Liver (tissue), 9 donors: ENCODE results near the gene GRAP. TPM values are rescaled to one million over a fixed set of nuclear protein-coding genes. Genes with fewer than 3 reads are reported as not detected.

Experiments used
- DNase-seq: peaks from one replicate; pipeline ENCODE4 v3.0.0-alpha.2; 2017; ENCODE audit warnings: low spot score
- H3K27ac ChIP-seq, 2 donors: one replicate each; pipeline ENCODE4 v1.7.0; 2013; ENCODE audit warnings: inconsistent platforms in 2 of 2, low read length in 2 of 2, control low read depth in 1 of 2, low read depth in 1 of 2, mild to moderate bottlenecking in 1 of 2
- H3K27me3 ChIP-seq, 4 donors: one replicate each; pipeline versions ENCODE4 v1.6.1 to v1.7.0; 2013; ENCODE audit warnings: low read length in 3 of 4, inconsistent platforms in 1 of 4, mild to moderate bottlenecking in 1 of 4, moderate library complexity in 1 of 4; ENCODE audit not compliant: control insufficient read depth in 4 of 4, insufficient read depth in 4 of 4
- H3K36me3 ChIP-seq, 4 donors: one replicate each; pipeline versions ENCODE4 v1.6.1 to v1.7.0; 2013; ENCODE audit warnings: low read length in 3 of 4, mild to moderate bottlenecking in 3 of 4, low read depth in 1 of 4, moderate library complexity in 1 of 4; ENCODE audit not compliant: control insufficient read depth in 4 of 4, insufficient read depth in 3 of 4
- H3K4me1 ChIP-seq, 4 donors: one replicate each; pipeline versions ENCODE4 v1.6.1 to v1.7.0; 2013; ENCODE audit warnings: low read length in 3 of 4, mild to moderate bottlenecking in 3 of 4, moderate library complexity in 1 of 4; ENCODE audit not compliant: control insufficient read depth in 4 of 4, insufficient read depth in 4 of 4
- H3K4me3 ChIP-seq, 3 donors: one replicate each; pipeline versions ENCODE4 v1.6.1 to v1.7.0; 2013; ENCODE audit warnings: low read length in 3 of 3, control low read depth in 1 of 3, low read depth in 1 of 3, mild to moderate bottlenecking in 1 of 3
- H3K9ac ChIP-seq, 2 donors: one replicate each; pipeline ENCODE4 v1.7.0; 2013; ENCODE audit warnings: low read length in 2 of 2, mild to moderate bottlenecking in 2 of 2, moderate library complexity in 2 of 2, control low read depth in 1 of 2, low read depth in 1 of 2
- H3K9me3 ChIP-seq, 4 donors: one replicate each; pipeline versions ENCODE4 v1.6.1 to v1.7.0; 2013; ENCODE audit warnings: low read length in 3 of 4; ENCODE audit not compliant: control insufficient read depth in 4 of 4
- EGR1 ChIP-seq, 2 donors: IDR thresholded peaks; 2 replicates each; pipeline ENCODE4 v1.6.1; 2016 to 2018; ENCODE audit warnings: antibody characterized with exemption in 2 of 2, low read depth in 2 of 2
- FOXA1 ChIP-seq: IDR thresholded peaks from 2 replicates; pipeline ENCODE4 v1.6.1; 2016; ENCODE audit warnings: antibody characterized with exemption
- FOXA2 ChIP-seq: IDR thresholded peaks from 2 replicates; pipeline ENCODE4 v1.6.1; 2016; ENCODE audit warnings: antibody characterized with exemption
- GABPA ChIP-seq, 2 donors: IDR thresholded peaks in 1 of 2; conservative IDR thresholded peaks in 1 of 2; 2 replicates each; pipeline ENCODE4 v1.6.1; 2016; ENCODE audit warnings: antibody characterized with exemption in 2 of 2, mild to moderate bottlenecking in 1 of 2, moderate library complexity in 1 of 2
- HNF4A ChIP-seq, 2 donors: conservative IDR thresholded peaks; 2 replicates each; pipeline ENCODE4 v1.6.1; 2016; ENCODE audit warnings: antibody characterized with exemption in 2 of 2, mild to moderate bottlenecking in 2 of 2
- HNF4G ChIP-seq: IDR thresholded peaks from 2 replicates; pipeline ENCODE4 v1.6.1; 2016; ENCODE audit warnings: antibody characterized with exemption
- JUND ChIP-seq, 2 donors: IDR thresholded peaks; 2 replicates each; pipeline ENCODE4 v1.6.1; 2016; ENCODE audit warnings: antibody characterized with exemption in 2 of 2
- NR2F2 ChIP-seq: IDR thresholded peaks from 2 replicates; pipeline ENCODE4 v1.6.1; 2016; ENCODE audit warnings: antibody characterized with exemption
- RAD21 ChIP-seq, 2 donors: IDR thresholded peaks; 2 replicates each; pipeline ENCODE4 v1.6.1; 2016; ENCODE audit warnings: antibody characterized with exemption in 2 of 2, mild to moderate bottlenecking in 2 of 2
- TAF1 ChIP-seq: conservative IDR thresholded peaks from 2 replicates; pipeline ENCODE4 v1.6.1; 2016; ENCODE audit warnings: antibody characterized with exemption, mild to moderate bottlenecking
- YY1 ChIP-seq: IDR thresholded peaks from 2 replicates; pipeline ENCODE4 v1.6.1; 2016; ENCODE audit warnings: antibody characterized with exemption, mild to moderate bottlenecking
- WGBS: extraction: QIAGEN DNeasy Blood & Tissue Kit; methylation state at CpG from one replicate; pipeline ENCODE4 v1.1.7; 2013; 5-methylcytosine and 5-hydroxymethylcytosine counted together
- polyA plus RNA-seq, 2 donors: library from polyadenylated mRNA; stranded (reverse) in 1 of 2; unstranded in 1 of 2; fragments of 200-250 nt in 1 of 2; fragments of >200 nt in 1 of 2; fragmentation: Nextera tagmentation in 1 of 2; extraction: Ambion mirVana in 1 of 2; gene quantifications; one replicate each; pipeline versions ENCODE4 v1.2.1 to v1.2.3, GENCODE V29; 2013 to 2015
- total RNA-seq, 2 donors: library from RNA; depleted of rRNA; stranded (reverse); fragments of >200 nt; gene quantifications; one replicate each; pipeline ENCODE4 v1.2.3, GENCODE V29; 2014
- TF ChIP-seq, protein P1 (sequence below): IDR thresholded peaks from 2 replicates; pipeline ENCODE4 v1.6.1; 2016; ENCODE audit warnings: antibody characterized with exemption, mild to moderate bottlenecking
- TF ChIP-seq, protein P2 (sequence below): IDR thresholded peaks from 2 replicates; pipeline ENCODE4 v1.6.1; 2016; ENCODE audit warnings: antibody characterized with exemption
- TF ChIP-seq, protein P3 (sequence below): IDR thresholded peaks from 2 replicates; pipeline ENCODE4 v1.6.1; 2016; ENCODE audit warnings: antibody characterized with exemption
- TF ChIP-seq, protein P4 (sequence below): IDR thresholded peaks from 2 replicates; pipeline ENCODE4 v1.6.1; 2016; ENCODE audit warnings: antibody characterized with exemption
- TF ChIP-seq, protein P5 (sequence below): fragments of 150-350 bp; IDR thresholded peaks from 2 replicates; pipeline ENCODE4 v1.5.1; 2017; ENCODE audit warnings: improper control_type of control experiment, low read depth, low read length; ENCODE audit not compliant: missing input control
- donor health status: healthy.
- donor health status: healthy.
- donor health status: healthy.
- donor health status: healthy.
- donor health status: healthy.

Gene GRAP
- total and polyA plus RNA-seq, 4 donors, result 1.2 to 6.5 (median 5.2) TPM

DNA sequence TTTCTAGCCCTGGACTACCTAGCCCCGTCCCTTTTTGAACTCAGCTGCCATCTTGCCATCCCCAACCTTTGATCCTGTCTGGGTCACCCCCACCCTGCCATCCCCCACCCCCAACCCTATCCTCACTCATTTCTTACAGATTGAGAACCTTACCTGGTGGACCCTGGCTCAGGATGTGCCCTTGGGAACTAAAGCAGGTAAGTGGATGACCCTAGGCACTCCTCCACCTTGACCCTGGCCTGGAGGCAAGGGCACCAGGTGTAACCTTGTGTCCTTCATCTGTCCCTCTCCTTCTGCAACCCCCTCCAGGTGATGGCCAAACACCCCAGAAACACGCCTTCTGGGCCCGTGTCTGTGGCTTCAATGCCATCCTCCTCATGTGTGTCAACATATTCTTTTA lies 26.7 kb downstream of the GRAP start:
- peaks cover 0 to 5% (median 1%) of the 10 kb centered on the region in 4 donors for H3K4me1 ChIP-seq
- H3K27me3 ChIP-seq, result no peaks in the 10 kb centered on the region
- TF ChIP-seq, protein P1, sequence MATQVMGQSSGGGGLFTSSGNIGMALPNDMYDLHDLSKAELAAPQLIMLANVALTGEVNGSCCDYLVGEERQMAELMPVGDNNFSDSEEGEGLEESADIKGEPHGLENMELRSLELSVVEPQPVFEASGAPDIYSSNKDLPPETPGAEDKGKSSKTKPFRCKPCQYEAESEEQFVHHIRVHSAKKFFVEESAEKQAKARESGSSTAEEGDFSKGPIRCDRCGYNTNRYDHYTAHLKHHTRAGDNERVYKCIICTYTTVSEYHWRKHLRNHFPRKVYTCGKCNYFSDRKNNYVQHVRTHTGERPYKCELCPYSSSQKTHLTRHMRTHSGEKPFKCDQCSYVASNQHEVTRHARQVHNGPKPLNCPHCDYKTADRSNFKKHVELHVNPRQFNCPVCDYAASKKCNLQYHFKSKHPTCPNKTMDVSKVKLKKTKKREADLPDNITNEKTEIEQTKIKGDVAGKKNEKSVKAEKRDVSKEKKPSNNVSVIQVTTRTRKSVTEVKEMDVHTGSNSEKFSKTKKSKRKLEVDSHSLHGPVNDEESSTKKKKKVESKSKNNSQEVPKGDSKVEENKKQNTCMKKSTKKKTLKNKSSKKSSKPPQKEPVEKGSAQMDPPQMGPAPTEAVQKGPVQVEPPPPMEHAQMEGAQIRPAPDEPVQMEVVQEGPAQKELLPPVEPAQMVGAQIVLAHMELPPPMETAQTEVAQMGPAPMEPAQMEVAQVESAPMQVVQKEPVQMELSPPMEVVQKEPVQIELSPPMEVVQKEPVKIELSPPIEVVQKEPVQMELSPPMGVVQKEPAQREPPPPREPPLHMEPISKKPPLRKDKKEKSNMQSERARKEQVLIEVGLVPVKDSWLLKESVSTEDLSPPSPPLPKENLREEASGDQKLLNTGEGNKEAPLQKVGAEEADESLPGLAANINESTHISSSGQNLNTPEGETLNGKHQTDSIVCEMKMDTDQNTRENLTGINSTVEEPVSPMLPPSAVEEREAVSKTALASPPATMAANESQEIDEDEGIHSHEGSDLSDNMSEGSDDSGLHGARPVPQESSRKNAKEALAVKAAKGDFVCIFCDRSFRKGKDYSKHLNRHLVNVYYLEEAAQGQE, result no peak
- TF ChIP-seq HNF4G (no peak), JUND (IDR thresholded peaks at IDR 0.05) (no peak), RAD21 (IDR thresholded peaks at IDR 0.05) (no peak), HNF4A (conservative IDR thresholded peaks at IDR 0.05) (no peak), GABPA (IDR thresholded peaks at IDR 0.05 in 1 of 2, conservative IDR thresholded peaks at IDR 0.05 in 1 of 2) (no peak), NR2F2 (no peak), FOXA2 (no peak), TAF1 (no peak)
- TF ChIP-seq, protein P2, sequence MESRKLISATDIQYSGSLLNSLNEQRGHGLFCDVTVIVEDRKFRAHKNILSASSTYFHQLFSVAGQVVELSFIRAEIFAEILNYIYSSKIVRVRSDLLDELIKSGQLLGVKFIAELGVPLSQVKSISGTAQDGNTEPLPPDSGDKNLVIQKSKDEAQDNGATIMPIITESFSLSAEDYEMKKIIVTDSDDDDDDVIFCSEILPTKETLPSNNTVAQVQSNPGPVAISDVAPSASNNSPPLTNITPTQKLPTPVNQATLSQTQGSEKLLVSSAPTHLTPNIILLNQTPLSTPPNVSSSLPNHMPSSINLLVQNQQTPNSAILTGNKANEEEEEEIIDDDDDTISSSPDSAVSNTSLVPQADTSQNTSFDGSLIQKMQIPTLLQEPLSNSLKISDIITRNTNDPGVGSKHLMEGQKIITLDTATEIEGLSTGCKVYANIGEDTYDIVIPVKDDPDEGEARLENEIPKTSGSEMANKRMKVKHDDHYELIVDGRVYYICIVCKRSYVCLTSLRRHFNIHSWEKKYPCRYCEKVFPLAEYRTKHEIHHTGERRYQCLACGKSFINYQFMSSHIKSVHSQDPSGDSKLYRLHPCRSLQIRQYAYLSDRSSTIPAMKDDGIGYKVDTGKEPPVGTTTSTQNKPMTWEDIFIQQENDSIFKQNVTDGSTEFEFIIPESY, result no peak
- TF ChIP-seq, protein P3, sequence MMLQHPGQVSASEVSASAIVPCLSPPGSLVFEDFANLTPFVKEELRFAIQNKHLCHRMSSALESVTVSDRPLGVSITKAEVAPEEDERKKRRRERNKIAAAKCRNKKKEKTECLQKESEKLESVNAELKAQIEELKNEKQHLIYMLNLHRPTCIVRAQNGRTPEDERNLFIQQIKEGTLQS, result no peak
- TF ChIP-seq, protein P4, sequence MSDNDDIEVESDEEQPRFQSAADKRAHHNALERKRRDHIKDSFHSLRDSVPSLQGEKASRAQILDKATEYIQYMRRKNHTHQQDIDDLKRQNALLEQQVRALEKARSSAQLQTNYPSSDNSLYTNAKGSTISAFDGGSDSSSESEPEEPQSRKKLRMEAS, result no peak
- TF ChIP-seq, protein P5, sequence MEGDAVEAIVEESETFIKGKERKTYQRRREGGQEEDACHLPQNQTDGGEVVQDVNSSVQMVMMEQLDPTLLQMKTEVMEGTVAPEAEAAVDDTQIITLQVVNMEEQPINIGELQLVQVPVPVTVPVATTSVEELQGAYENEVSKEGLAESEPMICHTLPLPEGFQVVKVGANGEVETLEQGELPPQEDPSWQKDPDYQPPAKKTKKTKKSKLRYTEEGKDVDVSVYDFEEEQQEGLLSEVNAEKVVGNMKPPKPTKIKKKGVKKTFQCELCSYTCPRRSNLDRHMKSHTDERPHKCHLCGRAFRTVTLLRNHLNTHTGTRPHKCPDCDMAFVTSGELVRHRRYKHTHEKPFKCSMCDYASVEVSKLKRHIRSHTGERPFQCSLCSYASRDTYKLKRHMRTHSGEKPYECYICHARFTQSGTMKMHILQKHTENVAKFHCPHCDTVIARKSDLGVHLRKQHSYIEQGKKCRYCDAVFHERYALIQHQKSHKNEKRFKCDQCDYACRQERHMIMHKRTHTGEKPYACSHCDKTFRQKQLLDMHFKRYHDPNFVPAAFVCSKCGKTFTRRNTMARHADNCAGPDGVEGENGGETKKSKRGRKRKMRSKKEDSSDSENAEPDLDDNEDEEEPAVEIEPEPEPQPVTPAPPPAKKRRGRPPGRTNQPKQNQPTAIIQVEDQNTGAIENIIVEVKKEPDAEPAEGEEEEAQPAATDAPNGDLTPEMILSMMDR, result no peak
- H3K9me3 ChIP-seq, result no peaks in the 10 kb centered on the region
- no peak overlapping the region for H3K4me3 ChIP-seq
- DNase-seq, result no peak
- no peak overlapping the region for H3K27ac ChIP-seq
- H3K9ac ChIP-seq, result no peak overlapping the region
- peaks cover 0 to 2% (median 0%) of the 10 kb centered on the region in 4 donors for H3K36me3 ChIP-seq
- 94% methylated on average over 3 of the region's 3 CpGs for WGBS

DNA sequence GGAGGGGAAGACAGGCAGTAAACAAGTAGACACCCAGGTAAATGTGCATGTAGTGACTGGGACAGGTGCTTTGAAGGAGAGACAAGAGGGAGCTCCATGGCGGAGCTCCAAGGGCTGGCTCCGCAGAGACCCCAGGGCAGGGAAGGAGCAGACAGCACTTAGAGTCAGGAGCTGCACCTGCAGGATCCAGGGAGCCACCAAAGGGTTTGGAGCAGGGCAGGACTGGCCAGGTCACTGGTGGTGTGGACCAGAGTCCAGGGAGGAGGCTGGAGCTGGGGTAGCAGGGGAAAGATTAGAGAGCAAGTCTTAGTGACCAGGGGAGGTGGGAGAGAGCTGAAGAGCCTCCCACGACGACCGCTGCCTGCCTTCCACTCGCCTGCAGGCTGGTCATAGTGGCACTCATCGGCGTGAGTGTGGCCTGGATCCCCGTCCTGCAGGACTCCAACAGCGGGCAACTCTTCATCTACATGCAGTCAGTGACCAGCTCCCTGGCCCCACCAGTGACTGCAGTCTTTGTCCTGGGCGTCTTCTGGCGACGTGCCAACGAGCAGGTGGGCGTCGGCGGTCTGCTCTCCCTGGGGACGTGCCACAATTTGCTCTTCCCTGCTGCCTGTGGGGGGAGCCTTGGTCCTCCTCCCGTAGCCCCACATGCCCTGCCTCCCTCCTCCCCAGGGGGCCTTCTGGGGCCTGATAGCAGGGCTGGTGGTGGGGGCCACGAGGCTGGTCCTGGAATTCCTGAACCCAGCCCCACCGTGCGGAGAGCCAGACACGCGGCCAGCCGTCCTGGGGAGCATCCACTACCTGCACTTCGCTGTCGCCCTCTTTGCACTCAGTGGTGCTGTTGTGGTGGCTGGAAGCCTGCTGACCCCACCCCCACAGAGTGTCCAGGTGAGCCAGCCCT lies 27.5 kb downstream of the GRAP start:
- DNase-seq, result no peak
- no peak overlapping the region for H3K4me3 ChIP-seq
- peaks cover 0 to 5% (median 1%) of the 10 kb centered on the region in 4 donors for H3K4me1 ChIP-seq
- H3K27ac ChIP-seq, result no peak overlapping the region
- H3K9me3 ChIP-seq, result no peaks in the 10 kb centered on the region
- H3K9ac ChIP-seq, result no peak overlapping the region
- H3K27me3 ChIP-seq, result no peaks in the 10 kb centered on the region
- peaks cover 0 to 2% (median 0%) of the 10 kb centered on the region in 4 donors for H3K36me3 ChIP-seq
- WGBS, result 77% methylated on average over 27 of the region's 27 CpGs
- TF ChIP-seq YY1 (no peak), FOXA1 (no peak), EGR1 (IDR thresholded peaks at IDR 0.05; ENCODE audit: low read depth in 2 of 2) (no peak), RAD21 (IDR thresholded peaks at IDR 0.05) (no peak), JUND (IDR thresholded peaks at IDR 0.05) (no peak), GABPA (IDR thresholded peaks at IDR 0.05 in 1 of 2, conservative IDR thresholded peaks at IDR 0.05 in 1 of 2) (no peak), FOXA2 (no peak), TAF1 (no peak)
- TF ChIP-seq, protein P3, result no peak
- TF ChIP-seq, protein P1, result no peak
- TF ChIP-seq, protein P4, result no peak
